Retinal pigment epithelial cell (primary cell): ENCODE measurements around the gene WWTR1.

Experiments used
- DNase-seq: peaks from one replicate; pipeline ENCODE4 v3.0.0-alpha.2; 2010; ENCODE audit warnings: low read depth
- H3K4me3 ChIP-seq: 2 replicates; pipeline ENCODE4 v1.5.1; 2011; ENCODE audit warnings: mild to moderate bottlenecking, low read length, control low read depth, moderate library complexity
- CTCF ChIP-seq: conservative IDR thresholded peaks from 2 replicates; pipeline ENCODE4 v1.5.1; 2011; ENCODE audit warnings: low read depth, low read length, control low read depth, inconsistent platforms

The WWTR1 gene

GRCh38 chr3:149553781-149554451, 103.9 kb downstream of the WWTR1 start:
- peak; percentile 79 for DNase-seq
- H3K4me3 ChIP-seq = no peak overlapping the region
- no peak for TF ChIP-seq CTCF

GRCh38 chr3:149552700-149553099, 105.1 kb downstream of the WWTR1 start:
- TF ChIP-seq CTCF = no peak
- H3K4me3 ChIP-seq = no peak overlapping the region
- no peak for DNase-seq

- no peak for DNase-seq
- H3K4me3 ChIP-seq = no peak overlapping the region
- TF ChIP-seq CTCF = no peak
Measured at GRCh38 chr3:149551500-149551899, 106.3 kb downstream of the WWTR1 start.

- no peak for DNase-seq
- no peak for TF ChIP-seq CTCF
- no peak overlapping the region for H3K4me3 ChIP-seq
Measured at GRCh38 chr3:149548669-149549065, 109.2 kb downstream of the WWTR1 start.

GRCh38 chr3:149547954-149548668, 109.7 kb downstream of the WWTR1 start:
- DNase-seq = no peak
- no peak for TF ChIP-seq CTCF
- H3K4me3 ChIP-seq = no peak overlapping the region

GRCh38 chr3:149547413-149547812, 110.4 kb downstream of the WWTR1 start:
- TF ChIP-seq CTCF = no peak
- DNase-seq = no peak
- H3K4me3 ChIP-seq = no peak overlapping the region

- no peak for TF ChIP-seq CTCF
- H3K4me3 ChIP-seq = no peak overlapping the region
Measured at GRCh38 chr3:149545049-149545448, 112.8 kb downstream of the WWTR1 start.

More at GRCh38 chr3:149545049-149545448, 112.8 kb downstream of the WWTR1 start:
- no peak for DNase-seq
